WTC11 (cell line): Measurements from ENCODE around the gene CLASP1.

Experiments used
- ATF1 ChIP-seq: sonication (generic); formaldehyde crosslinking; IDR thresholded peaks from 2 replicates; pipeline ENCODE4 v1.8.1; 2023; ENCODE audit warnings: mild to moderate bottlenecking, moderate library complexity, missing genetic modification reagents
- CREB1 ChIP-seq: sonication (generic); formaldehyde crosslinking; IDR thresholded peaks from 2 replicates; pipeline ENCODE4 v1.8.0; 2023; ENCODE audit warnings: mild to moderate bottlenecking, missing genetic modification reagents
- MYBL2 ChIP-seq: sonication (generic); formaldehyde crosslinking; IDR thresholded peaks from 2 replicates; pipeline ENCODE4 v1.8.1; 2023; ENCODE audit warnings: mild to moderate bottlenecking, moderate library complexity, missing genetic modification reagents
- NFYB ChIP-seq: sonication (generic); formaldehyde crosslinking; conservative IDR thresholded peaks from 2 replicates; pipeline ENCODE4 v1.8.0; 2022; ENCODE audit warnings: low read depth, missing genetic modification reagents

DNA sequence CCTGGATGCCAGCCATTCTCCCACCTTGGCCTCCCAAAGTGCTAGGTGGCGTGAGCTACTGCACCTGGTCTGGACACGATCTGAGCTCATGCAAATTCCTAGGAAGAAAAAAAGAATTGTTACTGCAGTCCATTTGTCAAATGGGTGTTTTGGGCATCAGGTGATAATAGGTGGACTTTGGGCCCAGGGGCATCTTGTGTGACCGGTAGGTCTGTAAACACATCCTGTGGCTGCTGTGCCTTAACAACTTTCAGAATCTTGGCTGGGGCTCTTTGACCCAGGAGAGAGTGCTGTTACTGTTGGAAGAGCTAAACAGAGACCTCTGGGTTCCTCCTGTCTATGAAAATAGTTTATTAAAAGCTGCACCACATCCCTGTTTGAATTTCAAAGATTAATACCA, 329.3 kb downstream of the CLASP1 start:
- TF ChIP-seq CREB1 (CRISPR knock-in tag) (no peak), NFYB (CRISPR knock-in tag) (no peak), MYBL2 (CRISPR knock-in tag) (no peak), ATF1 (CRISPR knock-in tag) (no peak)
